SU-DHL-6 (cell line): Measurements from ENCODE around the gene ASTN1.

ENCODE experiments used
- CTCF ChIP-seq: fragments of 200-600 bp; sonication (generic); IDR thresholded peaks from one replicate; pipeline ENCODE4 v1.5.1; 2017; ENCODE audit warnings: antibody characterized with exemption, mild to moderate bottlenecking, low read length, moderate library complexity; ENCODE audit not compliant: insufficient read depth, poor library complexity, severe bottlenecking
- EZH2phosphoT487 ChIP-seq: fragments of 200-600 bp; sonication (generic), shearing (Covaris generic); conservative IDR thresholded peaks from 2 replicates; pipeline ENCODE4 v1.6.1; 2018; ENCODE audit warnings: mild to moderate bottlenecking, antibody characterized with exemption, low read length, moderate library complexity, mixed read lengths

- TF ChIP-seq CTCF (no peak), EZH2phosphoT487 (no peak)
Measured at GRCh38 chr1:176944606-176945005, 219.9 kb downstream of the ASTN1 start.
